Calu3 (cell line): ENCODE measurements around the gene CACNA2D4. TPM values are rescaled to one million over a fixed set of nuclear protein-coding genes. Genes with fewer than 3 reads are reported as not detected.

Source experiments
- BruUV-seq: library from RNA; stranded (reverse); fragments of 400-500 nt; replicated peaks from 2 replicates; lab custom pipeline; 2021; lab: Mats Ljungman, UMichigan
- CTCF ChIA-PET: fragments of 300-600 bp; sonication (Branson Sonifier 250); formaldehyde crosslinking; loops from one replicate; lab custom pipeline; 2022; ENCODE audit warnings: antibody characterized with exemption; lab: Charles Lee
- DNase-seq: peaks from one replicate; pipeline ENCODE4 v3.0.0; 2022
- H3K27ac Mint-ChIP-seq: one replicate; pipeline ENCODE4 v1.8.0; 2022; ENCODE audit warnings: mixed read lengths; ENCODE audit not compliant: unreplicated experiment
- H3K27me3 Mint-ChIP-seq: one replicate; pipeline ENCODE4 v1.8.0; 2022; ENCODE audit warnings: mixed read lengths; ENCODE audit not compliant: unreplicated experiment
- H3K36me3 Mint-ChIP-seq: one replicate; pipeline ENCODE4 v1.8.0; 2022; ENCODE audit warnings: mild to moderate bottlenecking, moderate library complexity, mixed read lengths; ENCODE audit not compliant: insufficient read depth, unreplicated experiment
- H3K4me1 Mint-ChIP-seq: one replicate; pipeline ENCODE4 v1.8.0; 2022; ENCODE audit warnings: mild to moderate bottlenecking, low read depth, mixed read lengths; ENCODE audit not compliant: unreplicated experiment
- H3K4me3 Mint-ChIP-seq: one replicate; pipeline ENCODE4 v1.8.0; 2022; ENCODE audit warnings: mild to moderate bottlenecking, low read depth, moderate library complexity, mixed read lengths; ENCODE audit not compliant: unreplicated experiment
- H3K9me3 Mint-ChIP-seq: one replicate; pipeline ENCODE4 v1.8.0; 2022; ENCODE audit warnings: low read depth, mixed read lengths; ENCODE audit not compliant: unreplicated experiment
- CTCF ChIP-seq: fragments of 200-600 bp; IDR thresholded peaks from one replicate; pipeline ENCODE4 v1.8.0; 2022; ENCODE audit warnings: antibody characterized with exemption; ENCODE audit not compliant: unreplicated experiment
- intact Hi-C: fragments of 100-400 bp; cut with micrococcal nuclease; formaldehyde crosslinking; loops from one replicate; pipeline ENCODE4 v1.10.0; 2022; ENCODE audit not compliant: unreplicated experiment
- total RNA-seq: library from RNA; stranded (reverse); gene quantifications from 2 replicates; pipeline ENCODE4 v1.2.3, GENCODE V29; 2022

CACNA2D4 gene
- total RNA-seq, 1 experiment from 2014 or later, result 0.80 TPM

- Mint-ChIP-seq H3K4me3 (no peak overlapping the region), H3K27me3 (peaks cover 80% of the 10 kb centered on the region)
- CTCF ChIA-PET, result interaction anchor here (1.2 kb wide), 1 partner anchor 43 kb away, joined by 4 read pairs; no protein-coding TSS in a partner anchor
Observed at GRCh38 chr12:1864867-1865266, 53.6 kb downstream of the CACNA2D4 start.

GRCh38 chr12:1864456-1864855, 54.0 kb downstream of the CACNA2D4 start:
- intact Hi-C loops, result no loop called here

More at GRCh38 chr12:1864867-1865266, 53.6 kb downstream of the CACNA2D4 start:
- no peak overlapping the region for H3K27ac Mint-ChIP-seq
- no peak for TF ChIP-seq CTCF
- no peaks in the 10 kb centered on the region for H3K36me3 Mint-ChIP-seq
- H3K4me1 Mint-ChIP-seq, result no peaks in the 10 kb centered on the region
- DNase-seq, result no peak
- no TSS peak for BruUV-seq
- peaks cover 5% of the 10 kb centered on the region for H3K9me3 Mint-ChIP-seq
- intact Hi-C loops, result no loop called here

GRCh38 chr12:1863823-1864222, 54.6 kb downstream of the CACNA2D4 start:
- no TSS peak for BruUV-seq

More at GRCh38 chr12:1864456-1864855, 54.0 kb downstream of the CACNA2D4 start:
- no peak for DNase-seq
- CTCF ChIA-PET, result no interaction called here
- peaks cover 1% of the 10 kb centered on the region for H3K9me3 Mint-ChIP-seq
- H3K27me3 Mint-ChIP-seq, result peaks cover 80% of the 10 kb centered on the region
- BruUV-seq, result no TSS peak
- H3K36me3 Mint-ChIP-seq, result no peaks in the 10 kb centered on the region
- TF ChIP-seq CTCF, result no peak
- no peaks in the 10 kb centered on the region for H3K4me1 Mint-ChIP-seq
- H3K27ac Mint-ChIP-seq, result no peak overlapping the region
- no peak overlapping the region for H3K4me3 Mint-ChIP-seq

GRCh38 chr12:1862973-1863372, 55.5 kb downstream of the CACNA2D4 start:
- no TSS peak for BruUV-seq

More at GRCh38 chr12:1863823-1864222, 54.6 kb downstream of the CACNA2D4 start:
- Mint-ChIP-seq H3K4me3 (no peak overlapping the region), H3K27me3 (peaks cover 80% of the 10 kb centered on the region), H3K4me1 (no peaks in the 10 kb centered on the region), H3K9me3 (no peaks in the 10 kb centered on the region), H3K36me3 (no peaks in the 10 kb centered on the region), H3K27ac (no peak overlapping the region)
- no peak for DNase-seq
- no peak for TF ChIP-seq CTCF
- CTCF ChIA-PET, result no interaction called here
- intact Hi-C loops, result no loop called here

More at GRCh38 chr12:1862973-1863372, 55.5 kb downstream of the CACNA2D4 start:
- CTCF ChIA-PET, result no interaction called here
- no peak for DNase-seq
- Mint-ChIP-seq H3K27me3 (peaks cover 80% of the 10 kb centered on the region), H3K36me3 (no peaks in the 10 kb centered on the region), H3K4me1 (no peaks in the 10 kb centered on the region), H3K27ac (no peak overlapping the region), H3K4me3 (no peak overlapping the region), H3K9me3 (no peaks in the 10 kb centered on the region)
- intact Hi-C loops, result no loop called here
- no peak for TF ChIP-seq CTCF
